GM12878 (cell line): ENCODE measurements around the gene NEGR1. TPM values are rescaled to one million over a fixed set of nuclear protein-coding genes. Genes with fewer than 3 reads are reported as not detected.

ENCODE experiments used
- ATAC-seq: fragments of 200-7000 bp; cut with Tn5 transposase; 3 replicates; pipeline ENCODE4 v1.9.1; 2020; ENCODE audit warnings: mild to moderate bottlenecking, moderate library complexity
- BruUV-seq: library from RNA; stranded (reverse); fragments of 400-500 nt; replicated peaks from 2 replicates; lab custom pipeline; 2021; lab: Mats Ljungman, UMichigan
- CTCF ChIA-PET: fragments of 300-600 bp; sonication (Branson Sonifier 250); formaldehyde crosslinking; extraction: SDS; loops from one replicate; lab custom pipeline; 2021; ENCODE audit warnings: inconsistent platforms; lab: Yijun Ruan, JAX
- POLR2A ChIA-PET: fragments of 350-600 bp; formaldehyde crosslinking; extraction: SDS; loops from one replicate; lab custom pipeline; 2021; ENCODE audit warnings: inconsistent platforms; lab: Charles Lee
- RAD21 ChIA-PET: fragments of 300-600 bp; sonication (Branson Sonifier 250); formaldehyde crosslinking; loops from one replicate; lab custom pipeline; 2023; ENCODE audit warnings: antibody characterized with exemption; ENCODE audit not compliant: unreplicated experiment; lab: Charles Lee
- SMC1A ChIA-PET: fragments of 300-600 bp; sonication (Branson Sonifier 250); formaldehyde crosslinking; loops from one replicate; lab custom pipeline; 2023; ENCODE audit not compliant: unreplicated experiment, uncharacterized antibody; lab: Charles Lee
- DNase-seq: peaks from one replicate; pipeline ENCODE4 v3.0.0-alpha.2; 2011; ENCODE audit warnings: low read depth, low spot score
- FAIRE-seq: peaks from 3 replicates; lab custom pipeline; 2011; peaks lifted over from hg19 to GRCh38; lab: Jason Lieb, UNC
- H2AFZ ChIP-seq: 2 replicates; pipeline ENCODE4 v1.6.0; 2011; ENCODE audit warnings: low read depth, low read length, control low read depth; ENCODE audit not compliant: control insufficient read depth
- H3K27ac ChIP-seq: 2 replicates; pipeline ENCODE4 v1.5.1; 2011; ENCODE audit warnings: control low read depth; ENCODE audit not compliant: control insufficient read depth, insufficient read depth
- H3K27me3 ChIP-seq, 2 experiments: replicated peaks in 1 of 2; 2 replicates each; pipeline versions ENCODE4 v1.6.0 to v1.6.1; 2011; ENCODE audit warnings: low read length in 1 of 2; ENCODE audit not compliant: control insufficient read depth in 2 of 2, insufficient read depth in 2 of 2
- H3K36me3 ChIP-seq, 2 experiments: 2 replicates each; pipeline ENCODE4 v1.5.1; 2011; ENCODE audit warnings: low read length in 1 of 2; ENCODE audit not compliant: control insufficient read depth in 2 of 2, insufficient read depth in 2 of 2
- H3K4me1 ChIP-seq: 2 replicates; pipeline ENCODE4 v1.6.1; 2011; ENCODE audit warnings: mild to moderate bottlenecking, low read length, moderate library complexity, mixed read lengths; ENCODE audit not compliant: control insufficient read depth, insufficient read depth
- H3K4me2 ChIP-seq: 2 replicates; pipeline ENCODE4 v1.6.0; 2011; ENCODE audit warnings: control low read depth; ENCODE audit not compliant: control insufficient read depth, insufficient read depth
- H3K4me3 ChIP-seq: fragments of 200-600 bp; sonication (generic); 2 replicates; pipeline ENCODE4 v1.5.1; 2016
- H3K79me2 ChIP-seq: 2 replicates; pipeline ENCODE4 v1.6.0; 2011; ENCODE audit warnings: low read length; ENCODE audit not compliant: control insufficient read depth, insufficient read depth
- H3K9ac ChIP-seq: 2 replicates; pipeline ENCODE4 v1.8.0; 2011; ENCODE audit warnings: low read length, control low read depth, mixed read lengths; ENCODE audit not compliant: control insufficient read depth, insufficient read depth
- H3K9me3 ChIP-seq: replicated peaks from 3 replicates; pipeline ENCODE4 v1.5.1; 2011; ENCODE audit warnings: mild to moderate bottlenecking, low read length; ENCODE audit not compliant: control insufficient read depth, insufficient read depth
- H4K20me1 ChIP-seq: 2 replicates; pipeline ENCODE4 v1.6.0; 2011; ENCODE audit not compliant: control insufficient read depth, insufficient read depth
- CEBPB ChIP-seq, 2 experiments: fragments of 150-350 bp in 1 of 2; IDR thresholded peaks; 2 replicates each; pipeline ENCODE4 v1.6.1; 2012 to 2014; ENCODE audit warnings: low read depth in 2 of 2, low read length in 2 of 2, borderline replicate concordance in 1 of 2, inconsistent platforms in 1 of 2
- CREB1 ChIP-seq: IDR thresholded peaks from 2 replicates; pipeline ENCODE4 v1.6.1; 2012; ENCODE audit warnings: low read depth, mild to moderate bottlenecking, inconsistent platforms
- EED ChIP-seq: sonication (generic); IDR thresholded peaks from 2 replicates; pipeline ENCODE4 v1.6.1; 2016; ENCODE audit warnings: antibody characterized with exemption, low read depth
- HDAC2 ChIP-seq: fragments of 200-600 bp; sonication (generic); IDR thresholded peaks from 2 replicates; pipeline ENCODE4 v1.6.1; 2017
- IKZF1 ChIP-seq: fragments of 450-650 bp; conservative IDR thresholded peaks from 2 replicates; pipeline ENCODE4 v1.6.1; 2017; ENCODE audit warnings: antibody characterized with exemption, mild to moderate bottlenecking
- JUNB ChIP-seq: IDR thresholded peaks from 2 replicates; pipeline ENCODE4 v1.6.1; 2016; ENCODE audit warnings: antibody characterized with exemption, mild to moderate bottlenecking
- MTA2 ChIP-seq: fragments of 450-650 bp; IDR thresholded peaks from 2 replicates; pipeline ENCODE4 v1.6.1; 2016; ENCODE audit warnings: low read depth, mild to moderate bottlenecking, moderate library complexity
- MYC ChIP-seq: IDR thresholded peaks from 2 replicates; pipeline ENCODE4 v1.6.1; 2011; ENCODE audit warnings: mild to moderate bottlenecking, low read length, moderate library complexity, inconsistent platforms; ENCODE audit not compliant: insufficient read depth, insufficient replicate concordance, insufficient read length, severe bottlenecking
- POLR2AphosphoS2 ChIP-seq: IDR thresholded peaks from 2 replicates; pipeline ENCODE4 v1.6.1; 2011; ENCODE audit warnings: low read depth, mild to moderate bottlenecking, low read length, improper control_type of control experiment, moderate library complexity
- POU2F2 ChIP-seq: IDR thresholded peaks from 3 replicates; pipeline ENCODE4 v1.6.1; 2011; ENCODE audit warnings: low read depth, mild to moderate bottlenecking, low read length, borderline replicate concordance
- SMAD5 ChIP-seq: IDR thresholded peaks from 2 replicates; pipeline ENCODE4 v1.6.1; 2016; ENCODE audit warnings: antibody characterized with exemption, low read depth
- SUPT20H ChIP-seq: IDR thresholded peaks from 2 replicates; pipeline ENCODE4 v1.6.1; 2011; ENCODE audit warnings: low read depth, mild to moderate bottlenecking, low read length, moderate library complexity, borderline replicate concordance; ENCODE audit not compliant: control insufficient read depth
- in situ Hi-C: fragments of 300-500 bp; cut with MboI; formaldehyde crosslinking; loops from 9 replicates; pipeline ENCODE4 v1.14.3; 2018; ENCODE audit warnings: mixed read lengths
- intact Hi-C: fragments of 100-400 bp; cut with micrococcal nuclease; formaldehyde crosslinking; loops from one replicate; pipeline ENCODE4 v1.14.2; 2022; ENCODE audit not compliant: unreplicated experiment
- polyA plus RNA-seq, 11 experiments: library from polyadenylated mRNA; depleted of rRNA in 4 of 11; unstranded in 6 of 11; stranded (reverse) in 5 of 11; fragments of >200 nt; fragmentation: Nextera tagmentation in 4 of 11; fragmentation: Illumina TruSeq in 1 of 11; extraction: Ambion mirVana in 4 of 11; extraction: Trizol in 1 of 11; gene quantifications; 1 replicate in 1 of 11; 2 replicates in 10 of 11; pipeline versions ENCODE4 v1.2.1 to v1.2.3, GENCODE V29; 2011 to 2016; ENCODE audit warnings: inconsistent platforms in 2 of 11, missing spikeins in 2 of 11, low read depth in 1 of 11
- total RNA-seq, 4 experiments: library from RNA; depleted of rRNA in 3 of 4; stranded (reverse); fragments of >200 nt in 3 of 4; fragmentation: Illumina TruSeq in 1 of 4; extraction: Trizol in 1 of 4; gene quantifications; 2 replicates each; pipeline versions ENCODE4 v1.2.1 to v1.2.3, GENCODE V29; 2013 to 2021
- TF ChIP-seq, protein P1 (sequence below): fragments of 450-650 bp; formaldehyde crosslinking; IDR thresholded peaks from 2 replicates; pipeline ENCODE4 v1.5.0; 2022; ENCODE audit warnings: mild to moderate bottlenecking, missing genetic modification characterization
- TF ChIP-seq, protein P2 (sequence below): IDR thresholded peaks from 2 replicates; pipeline ENCODE4 v1.6.1; 2011; ENCODE audit warnings: borderline replicate concordance, low read depth, mild to moderate bottlenecking, moderate library complexity, low read length; ENCODE audit not compliant: insufficient read depth, poor library complexity, severe bottlenecking

NEGR1 gene
- total and polyA plus RNA-seq, 10 of the 15 experiments (the other 5 are each of a cell fraction or from before 2014, with no cell fraction given), result under 0.01 to 0.03 (median 0.01) TPM; not detected in 7

DNA sequence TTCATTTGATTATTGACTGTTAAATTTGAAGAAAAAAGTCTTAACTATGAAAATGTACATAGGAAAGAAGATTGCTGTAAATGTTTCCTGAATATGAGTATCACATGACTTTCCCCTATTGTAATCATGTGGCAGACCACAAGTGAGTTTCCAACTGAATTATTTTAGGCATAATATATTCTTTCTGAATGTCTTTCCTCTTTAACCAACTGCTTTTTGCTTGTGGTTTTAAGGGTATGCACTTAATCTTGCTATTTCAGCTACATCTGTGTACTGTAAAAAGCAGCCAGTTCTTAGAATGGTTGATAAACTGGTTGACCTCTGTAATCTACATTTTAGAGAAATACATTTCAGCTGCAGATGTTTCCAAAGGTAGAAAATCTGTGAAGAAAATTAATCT is 400.7 kb downstream of the NEGR1 start (continued):
- TF ChIP-seq, protein P1, sequence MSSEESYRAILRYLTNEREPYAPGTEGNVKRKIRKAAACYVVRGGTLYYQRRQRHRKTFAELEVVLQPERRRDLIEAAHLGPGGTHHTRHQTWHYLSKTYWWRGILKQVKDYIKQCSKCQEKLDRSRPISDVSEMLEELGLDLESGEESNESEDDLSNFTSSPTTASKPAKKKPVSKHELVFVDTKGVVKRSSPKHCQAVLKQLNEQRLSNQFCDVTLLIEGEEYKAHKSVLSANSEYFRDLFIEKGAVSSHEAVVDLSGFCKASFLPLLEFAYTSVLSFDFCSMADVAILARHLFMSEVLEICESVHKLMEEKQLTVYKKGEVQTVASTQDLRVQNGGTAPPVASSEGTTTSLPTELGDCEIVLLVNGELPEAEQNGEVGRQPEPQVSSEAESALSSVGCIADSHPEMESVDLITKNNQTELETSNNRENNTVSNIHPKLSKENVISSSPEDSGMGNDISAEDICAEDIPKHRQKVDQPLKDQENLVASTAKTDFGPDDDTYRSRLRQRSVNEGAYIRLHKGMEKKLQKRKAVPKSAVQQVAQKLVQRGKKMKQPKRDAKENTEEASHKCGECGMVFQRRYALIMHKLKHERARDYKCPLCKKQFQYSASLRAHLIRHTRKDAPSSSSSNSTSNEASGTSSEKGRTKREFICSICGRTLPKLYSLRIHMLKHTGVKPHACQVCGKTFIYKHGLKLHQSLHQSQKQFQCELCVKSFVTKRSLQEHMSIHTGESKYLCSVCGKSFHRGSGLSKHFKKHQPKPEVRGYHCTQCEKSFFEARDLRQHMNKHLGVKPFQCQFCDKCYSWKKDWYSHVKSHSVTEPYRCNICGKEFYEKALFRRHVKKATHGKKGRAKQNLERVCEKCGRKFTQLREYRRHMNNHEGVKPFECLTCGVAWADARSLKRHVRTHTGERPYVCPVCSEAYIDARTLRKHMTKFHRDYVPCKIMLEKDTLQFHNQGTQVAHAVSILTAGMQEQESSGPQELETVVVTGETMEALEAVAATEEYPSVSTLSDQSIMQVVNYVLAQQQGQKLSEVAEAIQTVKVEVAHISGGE (CRISPR knock-in tag), result no peak
- TF ChIP-seq, all 136 proteins: peak for 0

DNA sequence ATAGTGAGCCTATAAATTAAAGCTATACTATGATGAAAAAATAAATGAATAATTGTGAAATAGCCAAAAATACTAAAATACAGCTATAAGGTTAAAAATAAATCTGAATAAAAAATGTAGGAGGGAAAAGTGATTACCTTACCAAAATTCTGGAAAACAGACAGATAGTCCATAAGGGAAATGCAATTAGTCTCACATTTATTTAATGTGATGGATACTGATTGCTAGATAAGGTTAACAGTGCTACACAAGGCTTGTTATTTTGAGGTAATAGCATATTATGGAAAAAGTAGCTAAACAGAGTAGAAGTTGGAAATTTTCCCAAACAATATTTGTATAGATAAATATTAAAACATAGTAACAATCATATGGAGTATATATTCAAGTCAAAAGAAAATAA is 413.0 kb downstream of the NEGR1 start:
- no peaks in the 10 kb centered on the region for H4K20me1 ChIP-seq
- CTCF ChIA-PET, result no interaction called here
- POLR2A ChIA-PET, result no interaction called here
- H3K36me3 ChIP-seq, result no peaks in the 10 kb centered on the region
- DNase-seq (no peak), ATAC-seq (no peak), FAIRE-seq (no peak)
- H3K9ac ChIP-seq, result no peak overlapping the region
- BruUV-seq, result no TSS peak
- SMC1A ChIA-PET, result interaction anchor here (0.7 kb wide), 1 partner anchor 9 kb away, joined by 3 read pairs; no protein-coding TSS in a partner anchor
- H3K4me2 ChIP-seq, result no peak overlapping the region
- no peak overlapping the region for H3K4me3 ChIP-seq
- H3K27ac ChIP-seq, result no peak overlapping the region
- no peaks in the 10 kb centered on the region for H3K27me3 ChIP-seq
- H3K4me1 ChIP-seq, result no peaks in the 10 kb centered on the region
- H3K9me3 ChIP-seq, result no peaks in the 10 kb centered on the region
- intact Hi-C loops, result no loop called here
- no peak for TF ChIP-seq CEBPB (IDR thresholded peaks at IDR 0.05; ENCODE audit: borderline replicate concordance in 1 of 2, low read depth in 2 of 2, low read length in 2 of 2)
- TF ChIP-seq MYC, result no peak
- TF ChIP-seq CREB1, result no peak
- TF ChIP-seq POU2F2, result no peak
- TF ChIP-seq, protein P2, sequence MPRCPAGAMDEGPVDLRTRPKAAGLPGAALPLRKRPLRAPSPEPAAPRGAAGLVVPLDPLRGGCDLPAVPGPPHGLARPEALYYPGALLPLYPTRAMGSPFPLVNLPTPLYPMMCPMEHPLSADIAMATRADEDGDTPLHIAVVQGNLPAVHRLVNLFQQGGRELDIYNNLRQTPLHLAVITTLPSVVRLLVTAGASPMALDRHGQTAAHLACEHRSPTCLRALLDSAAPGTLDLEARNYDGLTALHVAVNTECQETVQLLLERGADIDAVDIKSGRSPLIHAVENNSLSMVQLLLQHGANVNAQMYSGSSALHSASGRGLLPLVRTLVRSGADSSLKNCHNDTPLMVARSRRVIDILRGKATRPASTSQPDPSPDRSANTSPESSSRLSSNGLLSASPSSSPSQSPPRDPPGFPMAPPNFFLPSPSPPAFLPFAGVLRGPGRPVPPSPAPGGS, result no peak
- TF ChIP-seq SMAD5, result no peak
- no peak for TF ChIP-seq HDAC2
- no peak for TF ChIP-seq MTA2
- TF ChIP-seq IKZF1, result no peak
- no peak for TF ChIP-seq SUPT20H
- TF ChIP-seq EED, result no peak
- TF ChIP-seq POLR2AphosphoS2, result no peak
- no peak for TF ChIP-seq JUNB
- no peaks in the 10 kb centered on the region for H3K79me2 ChIP-seq
- H2AFZ ChIP-seq, result no peak overlapping the region
- in situ Hi-C loops, result no loop called here
- RAD21 ChIA-PET, result no interaction called here
